WTC11 (cell line): Measurements from ENCODE around the gene TAF10. TPM values are rescaled to one million over a fixed set of nuclear protein-coding genes. Genes with fewer than 3 reads are reported as not detected.

Experiments used
- CREM ChIP-seq: sonication (generic); formaldehyde crosslinking; IDR thresholded peaks from 2 replicates; pipeline ENCODE4 v1.8.1; 2022; ENCODE audit warnings: mild to moderate bottlenecking, missing genetic modification reagents, moderate library complexity
- EMX1 ChIP-seq: fragments of 250-450 bp; sonication (Bioruptor Pico); IDR thresholded peaks from 2 replicates; pipeline ENCODE4 v1.8.0; 2021; ENCODE audit warnings: mild to moderate bottlenecking
- ETV6 ChIP-seq: sonication (generic); formaldehyde crosslinking; IDR thresholded peaks from 2 replicates; pipeline ENCODE4 v1.8.1; 2022; ENCODE audit warnings: mild to moderate bottlenecking, missing genetic modification reagents
- GABPB1 ChIP-seq: sonication (generic); formaldehyde crosslinking; IDR thresholded peaks from 2 replicates; pipeline ENCODE4 v1.8.1; 2023; ENCODE audit warnings: mild to moderate bottlenecking, missing genetic modification reagents
- GTF2I ChIP-seq: fragments of 250-450 bp; sonication (Bioruptor Pico); conservative IDR thresholded peaks from 2 replicates; pipeline ENCODE4 v1.4.0; 2021; ENCODE audit warnings: mild to moderate bottlenecking
- NFATC4 ChIP-seq: fragments of 250-450 bp; sonication (Bioruptor Pico); IDR thresholded peaks from 2 replicates; pipeline ENCODE4 v1.9.0; 2021; ENCODE audit warnings: mild to moderate bottlenecking
- NFYB ChIP-seq: sonication (generic); formaldehyde crosslinking; conservative IDR thresholded peaks from 2 replicates; pipeline ENCODE4 v1.8.0; 2022; ENCODE audit warnings: low read depth, missing genetic modification reagents
- SP1 ChIP-seq: sonication (generic); formaldehyde crosslinking; conservative IDR thresholded peaks from 2 replicates; pipeline ENCODE4 v1.8.1; 2022; ENCODE audit warnings: missing genetic modification reagents
- TCF7 ChIP-seq: sonication (generic); formaldehyde crosslinking; IDR thresholded peaks from 2 replicates; pipeline ENCODE4 v1.8.0; 2022; ENCODE audit warnings: mild to moderate bottlenecking, low read depth, missing genetic modification reagents, moderate library complexity
- TEAD1 ChIP-seq: sonication (generic); formaldehyde crosslinking; IDR thresholded peaks from 2 replicates; pipeline ENCODE4 v1.8.0; 2022; ENCODE audit warnings: mild to moderate bottlenecking, missing genetic modification reagents
- ZBTB21 ChIP-seq: sonication (generic); formaldehyde crosslinking; IDR thresholded peaks from 2 replicates; pipeline ENCODE4 v1.8.1; 2023; ENCODE audit warnings: mild to moderate bottlenecking, missing genetic modification reagents, borderline replicate concordance
- ZNF121 ChIP-seq: sonication (generic); formaldehyde crosslinking; IDR thresholded peaks from 2 replicates; pipeline ENCODE4 v1.8.0; 2023; ENCODE audit warnings: missing genetic modification reagents
- ZNF138 ChIP-seq: sonication (generic); formaldehyde crosslinking; conservative IDR thresholded peaks from 2 replicates; pipeline ENCODE4 v1.8.1; 2022; ENCODE audit warnings: mild to moderate bottlenecking, moderate library complexity, missing genetic modification reagents
- ZNF416 ChIP-seq: fragments of 250-450 bp; sonication (Bioruptor Pico); IDR thresholded peaks from 2 replicates; pipeline ENCODE4 v1.9.0; 2021; ENCODE audit warnings: mild to moderate bottlenecking, inconsistent platforms
- total RNA-seq: library from RNA; stranded (reverse); gene quantifications from 3 replicates; pipeline ENCODE4 v1.2.3, GENCODE V29; 2021
- TF ChIP-seq, protein P1 (sequence below): sonication (generic); formaldehyde crosslinking; IDR thresholded peaks from 2 replicates; pipeline ENCODE4 v1.8.0; 2022; ENCODE audit warnings: missing genetic modification reagents
- TF ChIP-seq, protein P2 (sequence below): sonication (generic); formaldehyde crosslinking; IDR thresholded peaks from 2 replicates; pipeline ENCODE4 v1.8.0; 2022; ENCODE audit warnings: mild to moderate bottlenecking, missing genetic modification reagents
- TF ChIP-seq, protein P3 (sequence below): sonication (generic); formaldehyde crosslinking; IDR thresholded peaks from 2 replicates; pipeline ENCODE4 v1.8.1; 2023; ENCODE audit warnings: mild to moderate bottlenecking, missing genetic modification reagents
- TF ChIP-seq, protein P4 (sequence below): sonication (generic); formaldehyde crosslinking; IDR thresholded peaks from 2 replicates; pipeline ENCODE4 v1.8.0; 2023; ENCODE audit warnings: missing genetic modification reagents, mild to moderate bottlenecking, borderline replicate concordance
- TF ChIP-seq, protein P5 (sequence below): sonication (generic); formaldehyde crosslinking; conservative IDR thresholded peaks from 2 replicates; pipeline ENCODE4 v1.8.1; 2023; ENCODE audit warnings: mild to moderate bottlenecking, low read depth, missing genetic modification reagents, moderate library complexity
- TF ChIP-seq, protein P6 (sequence below): sonication (generic); formaldehyde crosslinking; IDR thresholded peaks from 2 replicates; pipeline ENCODE4 v1.8.0; 2022; ENCODE audit warnings: mild to moderate bottlenecking, missing genetic modification reagents

TAF10 gene
- total RNA-seq, 1 experiment from 2014 or later, result 165 TPM

DNA sequence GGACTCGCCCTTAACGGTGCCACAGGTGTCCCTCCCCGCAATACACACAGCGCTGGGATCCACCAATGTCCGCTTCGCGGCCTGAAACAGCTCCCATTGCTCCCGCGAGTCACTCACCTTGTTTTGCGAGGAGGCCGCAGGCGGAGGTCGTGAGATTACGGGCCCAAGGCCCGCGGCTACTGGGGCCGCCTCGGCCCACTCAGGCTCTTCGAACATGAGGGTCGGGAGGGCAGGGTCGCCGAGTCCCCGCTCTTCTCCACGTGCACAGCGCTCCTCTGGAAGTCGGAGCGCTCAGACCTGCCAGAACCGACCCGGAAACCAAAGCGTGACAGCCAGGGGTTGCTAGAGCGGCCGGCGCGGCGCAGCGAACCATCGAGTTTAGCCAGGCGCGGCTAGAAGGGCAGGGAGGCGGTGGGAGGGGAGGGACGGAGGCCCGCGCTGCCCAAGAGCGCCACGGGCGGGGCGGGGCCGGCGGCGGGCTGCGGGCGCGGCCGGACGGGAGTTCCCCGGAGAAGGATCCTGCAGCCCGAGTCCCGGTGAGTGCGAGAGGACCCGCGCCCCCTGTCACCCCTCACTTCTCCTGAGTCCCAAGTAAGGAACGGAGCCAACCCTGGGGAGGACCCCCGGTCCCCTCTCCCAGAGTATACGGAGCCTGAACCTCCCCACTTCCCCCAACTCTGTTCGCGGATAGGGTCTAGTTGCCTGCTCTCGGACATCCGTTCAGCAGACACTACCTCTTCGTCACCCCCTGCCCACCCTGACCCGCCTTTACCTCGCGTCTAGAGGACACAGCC, 8.5 kb downstream of the TAF10 start, which contains the start of the genes ILK and RRP8 (continued):
- TF ChIP-seq SP1 (CRISPR knock-in tag), result peak; percentile 96
- peak; percentile 79; the same call in 1 of the 2 replicates for TF ChIP-seq TEAD1
- TF ChIP-seq, protein P1, sequence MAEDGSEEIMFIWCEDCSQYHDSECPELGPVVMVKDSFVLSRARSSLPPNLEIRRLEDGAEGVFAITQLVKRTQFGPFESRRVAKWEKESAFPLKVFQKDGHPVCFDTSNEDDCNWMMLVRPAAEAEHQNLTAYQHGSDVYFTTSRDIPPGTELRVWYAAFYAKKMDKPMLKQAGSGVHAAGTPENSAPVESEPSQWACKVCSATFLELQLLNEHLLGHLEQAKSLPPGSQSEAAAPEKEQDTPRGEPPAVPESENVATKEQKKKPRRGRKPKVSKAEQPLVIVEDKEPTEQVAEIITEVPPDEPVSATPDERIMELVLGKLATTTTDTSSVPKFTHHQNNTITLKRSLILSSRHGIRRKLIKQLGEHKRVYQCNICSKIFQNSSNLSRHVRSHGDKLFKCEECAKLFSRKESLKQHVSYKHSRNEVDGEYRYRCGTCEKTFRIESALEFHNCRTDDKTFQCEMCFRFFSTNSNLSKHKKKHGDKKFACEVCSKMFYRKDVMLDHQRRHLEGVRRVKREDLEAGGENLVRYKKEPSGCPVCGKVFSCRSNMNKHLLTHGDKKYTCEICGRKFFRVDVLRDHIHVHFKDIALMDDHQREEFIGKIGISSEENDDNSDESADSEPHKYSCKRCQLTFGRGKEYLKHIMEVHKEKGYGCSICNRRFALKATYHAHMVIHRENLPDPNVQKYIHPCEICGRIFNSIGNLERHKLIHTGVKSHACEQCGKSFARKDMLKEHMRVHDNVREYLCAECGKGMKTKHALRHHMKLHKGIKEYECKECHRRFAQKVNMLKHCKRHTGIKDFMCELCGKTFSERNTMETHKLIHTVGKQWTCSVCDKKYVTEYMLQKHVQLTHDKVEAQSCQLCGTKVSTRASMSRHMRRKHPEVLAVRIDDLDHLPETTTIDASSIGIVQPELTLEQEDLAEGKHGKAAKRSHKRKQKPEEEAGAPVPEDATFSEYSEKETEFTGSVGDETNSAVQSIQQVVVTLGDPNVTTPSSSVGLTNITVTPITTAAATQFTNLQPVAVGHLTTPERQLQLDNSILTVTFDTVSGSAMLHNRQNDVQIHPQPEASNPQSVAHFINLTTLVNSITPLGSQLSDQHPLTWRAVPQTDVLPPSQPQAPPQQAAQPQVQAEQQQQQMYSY (CRISPR knock-in tag), result peak; percentile 62
- TF ChIP-seq GABPB1 (CRISPR knock-in tag), result peak; percentile 79
- TF ChIP-seq ZBTB21 (CRISPR knock-in tag), result peak; percentile 91
- peak; percentile 62 for TF ChIP-seq CREM (CRISPR knock-in tag)
- no peak for TF ChIP-seq ZNF121
- peak; percentile 94 for TF ChIP-seq ETV6 (CRISPR knock-in tag)
- TF ChIP-seq, protein P2, sequence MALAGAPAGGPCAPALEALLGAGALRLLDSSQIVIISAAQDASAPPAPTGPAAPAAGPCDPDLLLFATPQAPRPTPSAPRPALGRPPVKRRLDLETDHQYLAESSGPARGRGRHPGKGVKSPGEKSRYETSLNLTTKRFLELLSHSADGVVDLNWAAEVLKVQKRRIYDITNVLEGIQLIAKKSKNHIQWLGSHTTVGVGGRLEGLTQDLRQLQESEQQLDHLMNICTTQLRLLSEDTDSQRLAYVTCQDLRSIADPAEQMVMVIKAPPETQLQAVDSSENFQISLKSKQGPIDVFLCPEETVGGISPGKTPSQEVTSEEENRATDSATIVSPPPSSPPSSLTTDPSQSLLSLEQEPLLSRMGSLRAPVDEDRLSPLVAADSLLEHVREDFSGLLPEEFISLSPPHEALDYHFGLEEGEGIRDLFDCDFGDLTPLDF (CRISPR knock-in tag), result 0 out of 2 replicates have a peak, but pooled peaks have one; percentile 37
- TF ChIP-seq, protein P3, sequence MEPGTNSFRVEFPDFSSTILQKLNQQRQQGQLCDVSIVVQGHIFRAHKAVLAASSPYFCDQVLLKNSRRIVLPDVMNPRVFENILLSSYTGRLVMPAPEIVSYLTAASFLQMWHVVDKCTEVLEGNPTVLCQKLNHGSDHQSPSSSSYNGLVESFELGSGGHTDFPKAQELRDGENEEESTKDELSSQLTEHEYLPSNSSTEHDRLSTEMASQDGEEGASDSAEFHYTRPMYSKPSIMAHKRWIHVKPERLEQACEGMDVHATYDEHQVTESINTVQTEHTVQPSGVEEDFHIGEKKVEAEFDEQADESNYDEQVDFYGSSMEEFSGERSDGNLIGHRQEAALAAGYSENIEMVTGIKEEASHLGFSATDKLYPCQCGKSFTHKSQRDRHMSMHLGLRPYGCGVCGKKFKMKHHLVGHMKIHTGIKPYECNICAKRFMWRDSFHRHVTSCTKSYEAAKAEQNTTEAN (CRISPR knock-in tag), result peak; percentile 69; the same call in 1 of the 2 replicates
- no peak for TF ChIP-seq ZNF416 (CRISPR knock-in tag)
- TF ChIP-seq, protein P4, sequence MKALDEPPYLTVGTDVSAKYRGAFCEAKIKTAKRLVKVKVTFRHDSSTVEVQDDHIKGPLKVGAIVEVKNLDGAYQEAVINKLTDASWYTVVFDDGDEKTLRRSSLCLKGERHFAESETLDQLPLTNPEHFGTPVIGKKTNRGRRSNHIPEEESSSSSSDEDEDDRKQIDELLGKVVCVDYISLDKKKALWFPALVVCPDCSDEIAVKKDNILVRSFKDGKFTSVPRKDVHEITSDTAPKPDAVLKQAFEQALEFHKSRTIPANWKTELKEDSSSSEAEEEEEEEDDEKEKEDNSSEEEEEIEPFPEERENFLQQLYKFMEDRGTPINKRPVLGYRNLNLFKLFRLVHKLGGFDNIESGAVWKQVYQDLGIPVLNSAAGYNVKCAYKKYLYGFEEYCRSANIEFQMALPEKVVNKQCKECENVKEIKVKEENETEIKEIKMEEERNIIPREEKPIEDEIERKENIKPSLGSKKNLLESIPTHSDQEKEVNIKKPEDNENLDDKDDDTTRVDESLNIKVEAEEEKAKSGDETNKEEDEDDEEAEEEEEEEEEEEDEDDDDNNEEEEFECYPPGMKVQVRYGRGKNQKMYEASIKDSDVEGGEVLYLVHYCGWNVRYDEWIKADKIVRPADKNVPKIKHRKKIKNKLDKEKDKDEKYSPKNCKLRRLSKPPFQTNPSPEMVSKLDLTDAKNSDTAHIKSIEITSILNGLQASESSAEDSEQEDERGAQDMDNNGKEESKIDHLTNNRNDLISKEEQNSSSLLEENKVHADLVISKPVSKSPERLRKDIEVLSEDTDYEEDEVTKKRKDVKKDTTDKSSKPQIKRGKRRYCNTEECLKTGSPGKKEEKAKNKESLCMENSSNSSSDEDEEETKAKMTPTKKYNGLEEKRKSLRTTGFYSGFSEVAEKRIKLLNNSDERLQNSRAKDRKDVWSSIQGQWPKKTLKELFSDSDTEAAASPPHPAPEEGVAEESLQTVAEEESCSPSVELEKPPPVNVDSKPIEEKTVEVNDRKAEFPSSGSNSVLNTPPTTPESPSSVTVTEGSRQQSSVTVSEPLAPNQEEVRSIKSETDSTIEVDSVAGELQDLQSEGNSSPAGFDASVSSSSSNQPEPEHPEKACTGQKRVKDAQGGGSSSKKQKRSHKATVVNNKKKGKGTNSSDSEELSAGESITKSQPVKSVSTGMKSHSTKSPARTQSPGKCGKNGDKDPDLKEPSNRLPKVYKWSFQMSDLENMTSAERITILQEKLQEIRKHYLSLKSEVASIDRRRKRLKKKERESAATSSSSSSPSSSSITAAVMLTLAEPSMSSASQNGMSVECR, result peak; percentile 92
- TF ChIP-seq ZNF138 (CRISPR knock-in tag), result no peak; the same call in 1 of the 2 replicates
- TF ChIP-seq EMX1 (CRISPR knock-in tag), result no peak
- TF ChIP-seq, protein P5, sequence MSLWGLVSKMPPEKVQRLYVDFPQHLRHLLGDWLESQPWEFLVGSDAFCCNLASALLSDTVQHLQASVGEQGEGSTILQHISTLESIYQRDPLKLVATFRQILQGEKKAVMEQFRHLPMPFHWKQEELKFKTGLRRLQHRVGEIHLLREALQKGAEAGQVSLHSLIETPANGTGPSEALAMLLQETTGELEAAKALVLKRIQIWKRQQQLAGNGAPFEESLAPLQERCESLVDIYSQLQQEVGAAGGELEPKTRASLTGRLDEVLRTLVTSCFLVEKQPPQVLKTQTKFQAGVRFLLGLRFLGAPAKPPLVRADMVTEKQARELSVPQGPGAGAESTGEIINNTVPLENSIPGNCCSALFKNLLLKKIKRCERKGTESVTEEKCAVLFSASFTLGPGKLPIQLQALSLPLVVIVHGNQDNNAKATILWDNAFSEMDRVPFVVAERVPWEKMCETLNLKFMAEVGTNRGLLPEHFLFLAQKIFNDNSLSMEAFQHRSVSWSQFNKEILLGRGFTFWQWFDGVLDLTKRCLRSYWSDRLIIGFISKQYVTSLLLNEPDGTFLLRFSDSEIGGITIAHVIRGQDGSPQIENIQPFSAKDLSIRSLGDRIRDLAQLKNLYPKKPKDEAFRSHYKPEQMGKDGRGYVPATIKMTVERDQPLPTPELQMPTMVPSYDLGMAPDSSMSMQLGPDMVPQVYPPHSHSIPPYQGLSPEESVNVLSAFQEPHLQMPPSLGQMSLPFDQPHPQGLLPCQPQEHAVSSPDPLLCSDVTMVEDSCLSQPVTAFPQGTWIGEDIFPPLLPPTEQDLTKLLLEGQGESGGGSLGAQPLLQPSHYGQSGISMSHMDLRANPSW, result peak; percentile 57; the same call in 1 of the 2 replicates
- peak; percentile 42; the same call in 1 of the 2 replicates for TF ChIP-seq TCF7 (CRISPR knock-in tag)
- no peak for TF ChIP-seq NFYB (CRISPR knock-in tag)
- no peak for TF ChIP-seq GTF2I (CRISPR knock-in tag)
- no peak for TF ChIP-seq NFATC4 (CRISPR knock-in tag)
- TF ChIP-seq, protein P6, sequence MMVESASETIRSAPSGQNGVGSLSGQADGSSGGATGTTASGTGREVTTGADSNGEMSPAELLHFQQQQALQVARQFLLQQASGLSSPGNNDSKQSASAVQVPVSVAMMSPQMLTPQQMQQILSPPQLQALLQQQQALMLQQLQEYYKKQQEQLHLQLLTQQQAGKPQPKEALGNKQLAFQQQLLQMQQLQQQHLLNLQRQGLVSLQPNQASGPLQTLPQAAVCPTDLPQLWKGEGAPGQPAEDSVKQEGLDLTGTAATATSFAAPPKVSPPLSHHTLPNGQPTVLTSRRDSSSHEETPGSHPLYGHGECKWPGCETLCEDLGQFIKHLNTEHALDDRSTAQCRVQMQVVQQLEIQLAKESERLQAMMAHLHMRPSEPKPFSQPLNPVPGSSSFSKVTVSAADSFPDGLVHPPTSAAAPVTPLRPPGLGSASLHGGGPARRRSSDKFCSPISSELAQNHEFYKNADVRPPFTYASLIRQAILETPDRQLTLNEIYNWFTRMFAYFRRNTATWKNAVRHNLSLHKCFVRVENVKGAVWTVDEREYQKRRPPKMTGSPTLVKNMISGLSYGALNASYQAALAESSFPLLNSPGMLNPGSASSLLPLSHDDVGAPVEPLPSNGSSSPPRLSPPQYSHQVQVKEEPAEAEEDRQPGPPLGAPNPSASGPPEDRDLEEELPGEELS (CRISPR knock-in tag), result peak; percentile 93
- TF ChIP-seq, all 79 proteins: peak for 32
